Erythroblast (primary cell): ENCODE results near the gene TSEN2.

ENCODE experiments used
- GATA1 ChIP-seq: IDR thresholded peaks from 2 replicates; pipeline ENCODE4 v1.6.1; 2011; ENCODE audit warnings: low read depth, mild to moderate bottlenecking, control low read depth, low read length, moderate library complexity
- POLR2A ChIP-seq: IDR thresholded peaks from 2 replicates; pipeline ENCODE4 v1.6.1; 2011; ENCODE audit warnings: mild to moderate bottlenecking, low read length

DNA sequence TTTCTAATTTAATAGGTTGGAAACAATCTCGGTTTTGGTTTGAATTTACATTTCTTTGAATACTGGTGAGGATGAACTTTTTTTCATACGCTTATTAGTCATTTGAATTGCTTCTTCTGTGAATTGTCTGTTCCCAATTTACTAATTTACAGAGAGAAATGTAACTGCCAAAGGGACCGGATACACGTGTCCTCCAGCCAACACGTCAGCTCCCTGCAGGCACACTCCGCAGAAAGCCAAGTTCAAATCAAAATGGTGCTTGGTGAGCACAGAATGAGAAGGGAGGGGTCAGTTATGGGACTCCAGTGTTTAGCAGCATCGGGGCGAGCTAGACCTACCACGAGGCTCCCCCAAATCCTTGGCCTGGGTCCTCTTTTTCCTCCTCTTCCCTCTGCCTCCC is 10.8 kb upstream of the TSEN2 start:
- TF ChIP-seq POLR2A = no peak
- TF ChIP-seq GATA1 = no peak
